Activated CD8-positive, alpha-beta memory T cell treated with anti-CD3 and anti-CD28 coated beads for 4 hours (primary cell): ENCODE results near the gene MRPL14.

Experiments used
- DNase-seq, 2 donors: peaks; one replicate each; pipeline ENCODE4 v3.0.0-alpha.2; 2020; ENCODE audit warnings: low read depth in 2 of 2

MRPL14 gene

GRCh38 chr6:44066394-44067172, 60.7 kb downstream of the MRPL14 start:
- no peak for DNase-seq

GRCh38 chr6:44065443-44066140, 61.7 kb downstream of the MRPL14 start:
- DNase-seq = no peak

DNA sequence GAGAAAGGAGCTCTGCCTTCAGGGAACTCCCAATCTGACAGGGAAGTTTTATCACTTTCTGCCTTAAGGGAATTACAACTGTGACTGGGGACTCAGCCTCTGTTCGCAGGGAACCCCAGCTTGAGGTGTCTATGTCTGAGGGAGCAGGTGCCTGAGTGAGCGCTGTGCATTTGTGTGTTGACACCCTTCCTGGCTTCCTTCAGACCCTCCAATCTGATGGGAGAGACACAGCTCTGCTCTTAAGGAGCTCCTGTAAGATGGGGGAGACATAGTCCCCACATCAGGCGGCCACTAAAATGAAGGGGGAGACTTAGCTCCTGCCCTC, 62.3 kb downstream of the MRPL14 start:
- DNase-seq = no peak

- DNase-seq = no peak
Observed at GRCh38 chr6:44064089-44064947, 62.9 kb downstream of the MRPL14 start.

- no peak for DNase-seq
Observed at GRCh38 chr6:44063561-44064059, 63.6 kb downstream of the MRPL14 start.
